GM20000 (cell line): ENCODE measurements around the gene OMD.
"Not testable (repeated sequence)": the region's sequence is repeated elsewhere in the genome, so short reads cannot be mapped to it uniquely, and the experiment has no call there.

Source experiments
- DNase-seq: peaks from one replicate; pipeline ENCODE4 v3.0.0; 2012; ENCODE audit warnings: low spot score
- CTCF ChIP-seq: IDR thresholded peaks from 2 replicates; pipeline ENCODE4 v1.5.1; 2012; ENCODE audit warnings: mild to moderate bottlenecking, control low read depth; ENCODE audit errors: extremely low read depth, missing control alignments

The OMD gene

GRCh38 chr9:92414566-92414965, 9.7 kb downstream of the OMD start:
- no peak for TF ChIP-seq CTCF

DNA sequence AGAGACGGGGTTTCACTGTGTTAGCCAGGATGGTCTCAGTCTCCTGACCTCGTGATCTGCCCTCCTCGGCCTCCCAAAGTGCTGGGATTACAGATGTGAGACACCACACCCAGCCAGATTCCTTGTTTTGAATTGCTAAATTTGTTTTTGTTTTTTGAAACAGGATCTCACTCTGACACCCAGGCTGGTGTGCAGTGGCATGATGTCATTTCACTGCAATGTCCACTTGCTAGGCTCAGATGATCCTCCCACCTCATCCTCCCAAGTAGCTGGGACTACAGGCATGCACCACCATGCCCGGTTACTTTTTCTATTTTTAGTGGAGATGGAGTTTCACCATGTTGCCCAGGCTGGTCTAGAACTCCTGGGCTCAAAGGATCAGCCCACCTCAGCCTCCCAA, 13.1 kb downstream of the OMD start:
- not testable (repeated sequence) for DNase-seq

More at GRCh38 chr9:92414566-92414965, 9.7 kb downstream of the OMD start:
- no peak for DNase-seq

GRCh38 chr9:92408747-92409478, 15.4 kb downstream of the OMD start:
- no peak for DNase-seq
- no peak for TF ChIP-seq CTCF

DNA sequence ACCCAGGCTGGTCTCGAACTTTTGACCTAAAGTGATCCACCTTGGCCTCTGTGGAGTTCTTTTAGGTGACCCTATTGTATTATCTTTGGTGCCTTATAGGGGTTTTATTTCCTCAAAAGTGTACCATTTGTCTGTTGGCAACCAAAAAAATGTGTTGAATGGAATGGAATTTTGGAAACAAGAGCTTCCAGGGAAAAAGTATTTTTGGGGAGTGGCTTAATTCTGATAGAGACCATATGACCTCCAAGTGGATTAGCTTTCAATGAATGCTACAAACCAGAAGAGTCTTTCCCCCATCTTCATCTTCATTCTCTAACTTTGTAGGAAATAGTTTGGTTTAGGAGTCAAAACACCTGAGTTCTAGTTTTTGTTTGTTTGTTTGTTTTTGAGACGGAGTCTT, 16.5 kb downstream of the OMD start:
- DNase-seq = no peak
- no peak for TF ChIP-seq CTCF

DNA sequence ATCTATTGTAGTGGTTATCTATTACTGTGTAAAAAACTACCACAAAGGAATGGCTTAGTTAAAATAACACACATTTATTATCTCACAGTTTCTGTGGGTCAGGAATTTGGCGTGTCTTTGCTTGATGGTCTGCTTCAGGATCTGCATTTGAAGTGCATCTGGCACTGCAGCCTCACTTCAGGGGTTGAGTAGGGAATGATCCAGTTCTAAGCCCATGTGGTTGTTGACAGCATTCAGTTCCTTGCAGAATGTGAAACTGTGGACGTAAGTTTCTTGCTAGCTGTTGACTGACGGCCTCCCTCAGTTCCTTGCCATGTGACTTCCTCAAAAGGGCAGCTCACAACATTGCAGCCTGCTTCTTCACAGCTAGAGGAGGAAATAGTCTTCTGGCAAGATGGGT, 17.8 kb downstream of the OMD start:
- no peak for TF ChIP-seq CTCF
- peak; percentile 37 for DNase-seq

DNA sequence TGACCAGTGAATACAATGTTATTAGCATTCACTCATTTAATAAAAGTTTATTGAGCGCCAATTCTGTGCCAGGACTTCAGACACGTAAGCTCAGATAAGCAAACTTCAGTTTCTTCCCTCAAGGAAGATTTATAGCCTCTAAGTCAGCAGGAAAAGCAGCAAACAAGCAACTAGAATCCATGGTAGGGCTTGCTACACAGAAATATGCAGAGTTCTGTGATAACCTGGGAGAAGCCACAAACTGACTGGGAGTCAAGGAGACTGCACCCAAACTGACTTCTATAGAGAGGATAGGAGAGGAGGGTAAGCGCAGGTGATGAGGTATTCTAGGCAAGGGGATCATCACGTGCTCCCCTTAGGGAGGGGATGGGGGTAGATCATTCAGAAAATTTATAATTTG, 18.5 kb downstream of the OMD start:
- no peak for DNase-seq
- TF ChIP-seq CTCF = no peak

DNA sequence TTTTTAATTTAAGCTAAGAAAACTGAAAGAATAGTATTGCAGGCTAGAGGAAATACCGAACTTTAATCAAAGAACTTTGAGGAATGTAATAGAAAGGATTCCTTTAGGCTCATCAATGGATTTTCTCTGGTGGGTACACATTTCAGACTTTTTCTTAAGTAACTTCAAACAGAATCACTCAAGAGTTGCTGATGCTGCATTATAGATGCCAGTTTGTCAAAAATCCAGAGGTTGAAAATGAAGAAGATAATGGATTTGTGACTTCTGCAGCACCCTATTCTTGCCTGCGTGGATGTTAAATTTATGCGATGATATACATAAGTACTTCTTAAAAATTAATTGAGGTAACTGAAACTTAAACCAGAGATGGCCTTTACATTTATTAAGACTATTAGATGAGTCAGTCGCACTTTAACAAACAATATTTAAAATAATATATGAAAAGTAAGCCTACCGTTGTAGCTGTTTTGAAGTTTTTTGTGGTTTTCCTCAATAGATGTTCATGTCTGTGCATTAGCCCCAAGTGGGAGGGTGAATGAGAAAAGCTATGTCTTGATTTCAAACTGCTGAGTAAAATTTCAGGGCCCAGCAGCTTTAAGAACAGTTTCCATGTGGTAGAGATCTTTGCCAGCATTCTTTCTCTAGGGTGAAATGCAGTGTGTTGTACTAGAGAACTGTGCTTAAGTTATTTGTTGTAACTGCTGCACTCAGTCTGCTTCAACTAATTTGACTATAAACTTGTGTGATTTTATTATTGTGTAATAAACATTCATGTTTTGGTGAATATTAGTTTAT, 20.0 kb downstream of the OMD start, which contains the start of gene OGN:
Gene OGN, minus strand, starts transcription at position 537 of the 795 bp plus-strand sequence. CDS start 1,171 bp downstream, outside the sequence.
- no peak for TF ChIP-seq CTCF
- DNase-seq = no peak
